ENCODE results near the gene OR9G1.
"Not testable (repeated sequence)": the region's sequence is repeated elsewhere in the genome, so short reads cannot be mapped to it uniquely, and the experiment has no call there.

Gene OR9G1

GRCh38 chr11:56698795-56699194 lies at the start of gene OR9G1:
OR9G1 (plus strand) TSS chr11:56699095; CDS start chr11:56700388, 1,293 bp downstream.
- no peak for DNase-seq (ENCODE audit: low read depth)

GRCh38 chr11:56659755-56660154 lies 39.1 kb upstream of the OR9G1 start:
- no peak for DNase-seq (ENCODE audit: low read depth)

GRCh38 chr11:56663386-56663785 lies 35.5 kb upstream of the OR9G1 start, which contains the start of gene OR5AR1:
OR5AR1 (plus strand) TSS chr11:56663686; CDS start chr11:56663686, 0 bp downstream.
- DNase-seq (ENCODE audit: low read depth), result no peak

GRCh38 chr11:56670984-56671383 lies 27.9 kb upstream of the OR9G1 start:
- DNase-seq (ENCODE audit: low read depth), result no peak

GRCh38 chr11:56688554-56689100 lies 10.3 kb upstream of the OR9G1 start:
- DNase-seq (ENCODE audit: low read depth), result no peak

GRCh38 chr11:56691179-56691578 lies 7.7 kb upstream of the OR9G1 start:
- DNase-seq (ENCODE audit: low read depth), result not testable (repeated sequence)

- no peak for DNase-seq (ENCODE audit: low read depth)
Measured at GRCh38 chr11:56693428-56693827, 5.5 kb upstream of the OR9G1 start.

- DNase-seq (ENCODE audit: low read depth), result no peak
Measured at GRCh38 chr11:56700242-56700913, 1.5 kb downstream of the OR9G1 start.

GRCh38 chr11:56700914-56701485 lies 2.1 kb downstream of the OR9G1 start:
- DNase-seq (ENCODE audit: low read depth), result no peak

- no peak for DNase-seq (ENCODE audit: low read depth)
Measured at GRCh38 chr11:56705784-56706396, 7.0 kb downstream of the OR9G1 start.

- no peak for DNase-seq (ENCODE audit: low read depth)
Measured at GRCh38 chr11:56706486-56706885, 7.6 kb downstream of the OR9G1 start.

GRCh38 chr11:56714206-56714605 lies 15.3 kb downstream of the OR9G1 start:
- DNase-seq (ENCODE audit: low read depth), result no peak

- no peak for DNase-seq (ENCODE audit: low read depth)
Measured at GRCh38 chr11:56716379-56716854, 17.5 kb downstream of the OR9G1 start.

- DNase-seq (ENCODE audit: low read depth), result no peak
Measured at GRCh38 chr11:56720513-56720912, 21.6 kb downstream of the OR9G1 start.

- no peak for DNase-seq (ENCODE audit: low read depth)
Measured at GRCh38 chr11:56740107-56740506, 41.2 kb downstream of the OR9G1 start.

GRCh38 chr11:56740886-56741285 lies 42.0 kb downstream of the OR9G1 start:
- no peak for DNase-seq (ENCODE audit: low read depth)

- DNase-seq (ENCODE audit: low read depth), result no peak
Measured at GRCh38 chr11:56748597-56748996, 49.7 kb downstream of the OR9G1 start, which contains the start of gene OR9G4. OR9G4 (minus strand) TSS chr11:56748697; CDS start chr11:56743766, 4,931 bp downstream.

- DNase-seq (ENCODE audit: low read depth), result no peak
Measured at GRCh38 chr11:56750190-56750589, 51.3 kb downstream of the OR9G1 start.

- no peak for DNase-seq (ENCODE audit: low read depth)
Measured at GRCh38 chr11:56751480-56751879, 52.6 kb downstream of the OR9G1 start.

Measured in T-helper 22 cell (primary cell).